Stimulated activated CD4-positive, alpha-beta T cell treated with anti-CD3 and anti-CD28 coated beads, Interleukin-15, amount 100 ng/mL, for 48 hours (primary cell): Measurements from ENCODE around the gene CCDC141.

ENCODE experiments used
- DNase-seq, 2 donors: peaks; one replicate each; pipeline ENCODE4 v3.0.0-alpha.2; 2020; ENCODE audit warnings: low read depth in 2 of 2

Gene CCDC141

GRCh38 chr2:178829299-178829960 lies 220.5 kb downstream of the CCDC141 start:
- no peak for DNase-seq

DNA sequence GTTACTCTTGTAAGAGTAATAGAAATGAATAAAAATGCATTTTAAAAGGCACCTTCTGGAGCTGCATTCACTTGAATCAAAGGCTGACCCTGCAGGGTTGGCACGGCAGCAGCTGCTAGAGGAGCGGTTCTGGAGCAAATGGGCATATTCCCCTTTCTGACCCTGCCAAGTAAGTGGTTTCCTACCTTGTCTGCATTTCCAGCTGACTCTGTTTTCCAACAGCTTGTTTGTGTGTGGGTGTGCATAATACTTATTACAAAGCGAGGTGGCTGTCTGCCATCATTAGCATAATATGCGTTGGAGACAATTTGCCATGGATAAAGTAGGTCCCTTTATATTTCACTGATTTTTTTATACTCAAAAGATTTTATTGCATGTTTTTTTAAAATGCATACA lies 221.5 kb downstream of the CCDC141 start:
- no peak for DNase-seq

- no peak for DNase-seq
Observed at GRCh38 chr2:178827739-178828485, 222.0 kb downstream of the CCDC141 start.

- no peak for DNase-seq
Observed at GRCh38 chr2:178827111-178827510, 222.8 kb downstream of the CCDC141 start.

GRCh38 chr2:178825183-178825582 lies 224.8 kb downstream of the CCDC141 start:
- DNase-seq, result no peak

- DNase-seq, result no peak
Observed at GRCh38 chr2:178824181-178824580, 225.8 kb downstream of the CCDC141 start.

DNA sequence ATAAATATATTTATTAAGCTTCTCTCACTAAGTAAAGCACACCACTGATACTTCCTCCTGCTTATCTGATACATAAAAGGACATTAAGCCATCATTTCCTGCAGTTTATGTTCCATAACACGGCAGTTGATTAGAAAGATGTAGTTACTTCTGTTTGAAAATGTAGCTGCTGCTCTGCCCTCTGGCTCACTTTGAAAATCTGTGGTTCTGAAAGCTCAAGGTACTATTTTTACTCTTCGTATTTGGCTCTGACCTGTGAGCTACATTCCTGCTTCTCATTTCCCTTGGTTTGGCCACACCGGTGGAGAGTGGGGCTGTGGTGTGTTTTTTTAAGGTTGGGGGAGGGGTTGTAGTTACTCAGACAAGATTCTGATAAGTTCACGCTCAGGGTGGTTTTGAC lies 229.9 kb downstream of the CCDC141 start:
- DNase-seq, result no peak

DNA sequence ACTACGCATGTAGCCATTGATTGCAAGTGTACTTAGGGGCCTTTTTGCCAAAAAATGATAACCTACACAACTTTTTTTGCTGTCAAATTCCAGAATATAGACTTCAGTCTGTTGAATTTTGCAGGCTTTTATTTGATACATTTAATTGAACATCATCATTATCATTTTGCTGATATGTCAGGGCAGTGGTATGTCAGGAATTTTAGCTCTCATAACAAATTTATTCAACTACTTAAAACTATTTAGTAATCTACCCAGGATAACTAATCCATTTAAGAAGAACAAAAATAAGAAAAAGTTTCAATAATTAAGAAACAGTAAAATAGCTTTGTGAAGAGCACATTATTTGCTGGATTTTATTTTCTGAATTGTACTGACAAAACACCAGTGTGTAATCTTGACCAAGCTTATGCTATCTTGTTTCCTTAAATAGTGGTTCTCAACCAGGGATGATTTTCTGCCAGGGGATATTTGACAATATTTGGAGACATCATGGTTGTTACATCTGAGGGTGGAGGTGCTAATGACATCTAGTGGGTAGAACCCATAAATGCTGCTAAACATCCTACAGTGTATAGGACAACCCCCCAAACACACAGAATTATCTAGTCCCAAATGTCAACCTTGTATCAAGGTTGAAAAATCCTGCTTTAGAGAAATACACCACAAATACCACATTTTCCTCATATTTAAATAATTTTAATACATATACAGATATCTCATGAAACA lies 230.6 kb downstream of the CCDC141 start:
- no peak for DNase-seq

- no peak for DNase-seq
Observed at GRCh38 chr2:178811901-178812300, 238.0 kb downstream of the CCDC141 start.

DNA sequence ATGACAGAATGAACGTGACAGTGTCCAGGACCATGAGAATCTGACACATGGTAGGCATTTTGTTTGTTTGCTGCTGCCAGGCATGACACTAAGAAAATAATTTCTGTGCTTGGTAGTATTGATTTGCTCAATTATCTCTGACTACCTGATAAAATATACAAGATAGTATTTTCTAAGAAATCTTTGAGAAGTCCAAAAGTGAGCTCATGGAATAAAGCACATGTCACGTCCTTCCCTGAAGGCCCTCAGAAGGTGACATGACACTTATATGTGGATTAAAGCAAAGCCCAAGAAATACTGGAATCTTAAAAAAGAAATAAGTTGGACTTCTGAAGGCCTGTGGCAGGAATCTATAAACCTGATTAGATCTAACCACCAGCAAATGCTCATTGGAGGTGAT lies 238.9 kb downstream of the CCDC141 start:
- no peak for DNase-seq

- DNase-seq, result no peak
Observed at GRCh38 chr2:178810422-178810821, 239.5 kb downstream of the CCDC141 start.

DNA sequence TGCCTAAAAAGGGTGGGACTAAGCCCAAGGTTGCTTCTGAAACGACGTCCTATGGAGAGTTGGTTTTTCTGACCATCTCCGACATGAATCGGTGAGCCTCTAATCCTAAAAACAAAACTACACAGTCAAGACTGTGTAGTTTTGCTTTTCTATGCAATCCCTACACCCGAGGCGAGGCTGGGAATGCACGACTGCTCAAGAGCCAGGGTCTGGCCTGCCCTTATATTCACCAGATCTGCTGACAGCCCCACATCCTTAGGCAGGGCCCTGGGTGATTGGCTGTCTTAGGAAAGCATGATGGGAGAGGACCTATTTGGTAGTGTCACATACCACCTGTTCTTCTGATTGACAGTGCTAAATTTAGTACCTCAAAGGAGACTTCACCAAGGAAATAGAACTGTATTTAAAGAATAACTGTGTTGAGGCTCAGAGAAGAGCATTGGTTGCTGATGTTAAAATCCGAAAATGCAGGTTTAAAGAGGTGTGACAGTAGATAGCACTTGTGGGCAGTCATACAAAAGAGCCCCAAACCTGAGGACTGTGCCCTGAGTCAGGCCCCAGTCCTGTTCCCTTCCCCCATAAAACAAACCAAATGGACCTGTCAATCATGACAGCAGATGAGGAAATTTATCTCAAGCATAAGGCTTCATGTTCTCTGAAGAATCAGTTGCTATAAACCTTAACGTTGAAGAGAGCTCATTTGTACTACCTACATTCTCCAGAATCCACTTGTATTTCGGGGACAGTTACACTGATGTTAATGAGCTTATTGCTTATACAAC lies 242.5 kb downstream of the CCDC141 start, which contains the start of gene TTN:
TSS of gene TTN (minus strand) at position 197 of the 782 bp plus-strand sequence. CDS start 2,781 bp downstream, outside the sequence.
- no peak for DNase-seq

DNA sequence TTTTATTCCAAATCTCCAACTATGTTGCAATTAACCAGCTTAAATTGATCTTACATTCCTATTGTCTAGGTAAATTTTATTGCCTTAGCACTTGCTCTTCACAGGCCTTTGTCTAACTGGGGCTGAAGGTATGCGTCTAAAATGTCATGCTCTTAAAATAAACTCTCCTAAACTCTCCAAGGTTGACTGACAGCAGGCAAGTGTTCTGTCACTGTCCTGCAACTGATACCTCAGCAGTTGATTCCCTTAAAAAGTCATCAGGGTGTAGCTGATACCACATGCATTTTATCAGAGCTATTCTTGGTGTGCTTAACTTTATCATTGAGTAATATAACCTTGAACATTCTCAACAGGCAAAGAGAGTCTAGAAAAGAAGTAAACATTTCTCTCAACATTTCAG lies 243.4 kb downstream of the CCDC141 start:
- no peak for DNase-seq

- no peak for DNase-seq
Observed at GRCh38 chr2:178805457-178805856, 244.5 kb downstream of the CCDC141 start.

DNA sequence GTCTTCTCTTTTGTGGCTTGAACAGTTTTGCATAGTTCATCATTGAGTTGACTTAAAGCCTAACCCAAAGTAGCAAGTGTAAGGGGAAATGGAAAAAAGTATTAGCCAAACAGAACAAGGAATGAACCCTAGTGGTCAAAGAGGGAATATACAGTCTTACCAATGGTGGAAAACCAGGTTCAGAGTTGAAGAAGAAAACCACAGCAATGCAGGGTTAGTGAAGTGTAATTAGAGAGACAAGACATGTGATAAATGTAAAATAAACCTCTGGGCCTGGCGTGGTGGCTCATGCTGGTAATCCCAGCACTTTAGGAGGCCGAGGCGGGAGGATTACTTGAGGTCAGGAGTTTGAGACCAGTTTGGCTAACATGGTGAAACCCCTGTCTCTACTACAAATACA lies 245.1 kb downstream of the CCDC141 start:
- DNase-seq, result no peak

- no peak for DNase-seq
Observed at GRCh38 chr2:178800510-178800909, 249.4 kb downstream of the CCDC141 start.

GRCh38 chr2:178799305-178799704 lies 250.6 kb downstream of the CCDC141 start:
- DNase-seq, result no peak

DNA sequence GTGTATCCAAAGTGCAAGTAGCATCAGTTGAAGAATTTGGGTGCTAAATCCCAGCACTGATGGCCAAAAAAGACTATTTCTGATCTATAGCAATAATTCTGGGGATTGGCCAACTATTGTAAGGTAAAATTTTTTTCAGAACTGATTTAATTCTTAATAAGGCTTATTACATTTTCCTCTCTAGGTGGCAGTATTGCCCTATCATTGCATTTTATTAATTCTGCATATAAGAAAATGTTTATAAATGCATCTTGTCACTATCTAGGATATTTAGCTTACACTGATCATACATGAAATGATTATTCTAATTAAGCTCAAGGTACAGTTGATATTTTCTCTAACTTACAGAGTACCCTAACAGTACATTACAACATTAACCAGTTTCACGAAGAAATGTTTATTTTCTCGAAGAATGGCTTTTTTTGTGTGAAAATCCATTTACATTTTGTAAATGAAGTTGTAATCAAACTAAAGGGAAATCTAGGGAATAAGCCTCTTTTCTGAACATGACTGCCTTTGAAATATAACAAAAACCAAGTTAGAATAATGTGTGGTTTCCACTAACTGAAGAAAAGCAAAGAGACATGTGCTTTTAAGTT lies 253.8 kb downstream of the CCDC141 start:
- no peak for DNase-seq

DNA sequence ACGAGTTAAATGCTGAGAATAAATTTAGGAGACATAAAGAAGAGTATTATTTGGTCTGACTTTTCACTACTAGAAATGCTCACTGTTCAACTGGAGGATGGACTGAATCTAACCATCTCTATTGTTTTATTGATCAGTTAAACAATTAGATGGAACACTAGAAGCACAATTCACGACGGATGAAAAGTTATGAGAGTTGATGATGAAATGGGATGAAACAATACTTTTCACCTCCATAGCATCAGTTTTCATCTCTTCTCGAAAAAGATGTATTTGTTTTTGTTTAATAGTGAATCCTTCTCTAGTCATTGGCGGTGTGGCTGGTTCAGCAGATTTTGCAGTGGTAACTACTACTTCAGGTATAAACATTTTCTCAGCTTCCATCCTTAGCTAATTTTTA lies 262.0 kb downstream of the CCDC141 start:
- no peak for DNase-seq

DNA sequence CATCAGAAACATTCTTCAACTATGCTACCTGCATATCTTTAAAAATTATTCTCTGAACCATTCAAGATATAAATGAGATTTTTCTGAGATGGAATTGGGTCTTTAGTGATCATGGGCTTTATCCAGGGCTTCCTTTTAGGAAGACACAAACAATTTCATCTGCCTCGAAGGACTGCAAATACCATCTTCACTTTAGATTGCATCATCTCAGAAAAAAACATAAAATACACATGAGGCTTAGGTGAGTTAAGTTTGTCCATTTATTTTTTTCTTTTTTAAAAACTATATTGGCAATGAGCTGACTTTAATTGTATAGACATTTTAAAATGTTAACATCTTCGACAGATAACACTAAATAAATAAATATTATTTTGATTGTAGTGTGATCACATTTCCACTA lies 262.8 kb downstream of the CCDC141 start:
- DNase-seq, result no peak

DNA sequence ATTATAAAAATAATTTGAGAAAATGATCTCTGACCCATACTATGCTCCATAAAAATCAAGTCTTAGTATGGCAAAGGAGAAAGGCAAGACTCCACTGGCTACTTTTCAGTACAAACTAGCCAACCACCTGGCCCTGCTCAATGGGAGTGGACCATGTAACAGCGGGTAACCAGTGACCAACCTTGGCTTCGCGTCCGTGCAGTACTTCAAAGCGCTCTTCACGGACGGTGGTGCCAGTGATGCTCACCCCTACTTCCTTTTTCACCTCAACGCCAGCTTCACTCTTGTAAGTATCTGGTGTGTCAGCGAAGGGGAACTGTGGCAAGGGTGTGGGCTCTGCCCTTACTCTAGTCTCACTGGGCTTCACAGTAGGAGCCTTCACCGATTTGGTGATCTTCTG lies 266.0 kb downstream of the CCDC141 start:
- DNase-seq, result no peak

GRCh38 chr2:178782236-178782635 lies 267.7 kb downstream of the CCDC141 start:
- DNase-seq, result no peak
